Measurements from ENCODE around the gene HPS5.

The HPS5 gene

GRCh38 chr11:18312012-18312411 lies 9.9 kb downstream of the HPS5 start:
- H4K20me1 ChIP-seq (ENCODE audit: insufficient read depth, low read length, poor library complexity, severe bottlenecking): no peaks in the 10 kb centered on the region
- H3K36me3 ChIP-seq (ENCODE audit: insufficient read depth, low read length): peaks cover 33% of the 10 kb centered on the region; the same call in 1 of the 2 replicates
- H3K79me2 ChIP-seq (ENCODE audit: insufficient read depth, low read length): peaks cover 12% of the 10 kb centered on the region; the same call in 1 of the 2 replicates
- H3K9me2 ChIP-seq (replicated peaks; ENCODE audit: low read depth, low read length): no peaks in the 10 kb centered on the region
- no peak overlapping the region for H3K4me3 ChIP-seq (ENCODE audit: low read length, poor library complexity, severe bottlenecking)
- H3K4me2 ChIP-seq (ENCODE audit: low read depth, low read length, poor library complexity, severe bottlenecking): no peak overlapping the region
- no peaks in the 10 kb centered on the region for H3F3A ChIP-seq (ENCODE audit: low read depth)
- no peaks in the 10 kb centered on the region for H3K27me3 ChIP-seq (ENCODE audit: insufficient read depth, low read length, poor library complexity, severe bottlenecking)
- no peaks in the 10 kb centered on the region for H3K9me3 ChIP-seq (ENCODE audit: insufficient read depth, low read depth, low read length)
- no peaks in the 10 kb centered on the region for H3K4me1 ChIP-seq (ENCODE audit: insufficient read depth, low read length, poor library complexity, severe bottlenecking)
- no peak overlapping the region for H3K9ac ChIP-seq (ENCODE audit: low read depth, low read length, poor library complexity, severe bottlenecking)
- no peak for TF ChIP-seq CTCF (conservative IDR thresholded peaks at IDR 0.05; ENCODE audit: low read length)
- no peak for TF ChIP-seq EZH2phosphoT487 (IDR thresholded peaks at IDR 0.05; ENCODE audit: borderline replicate concordance)
- H2AFZ ChIP-seq (ENCODE audit: low read length): no peak overlapping the region

DNA sequence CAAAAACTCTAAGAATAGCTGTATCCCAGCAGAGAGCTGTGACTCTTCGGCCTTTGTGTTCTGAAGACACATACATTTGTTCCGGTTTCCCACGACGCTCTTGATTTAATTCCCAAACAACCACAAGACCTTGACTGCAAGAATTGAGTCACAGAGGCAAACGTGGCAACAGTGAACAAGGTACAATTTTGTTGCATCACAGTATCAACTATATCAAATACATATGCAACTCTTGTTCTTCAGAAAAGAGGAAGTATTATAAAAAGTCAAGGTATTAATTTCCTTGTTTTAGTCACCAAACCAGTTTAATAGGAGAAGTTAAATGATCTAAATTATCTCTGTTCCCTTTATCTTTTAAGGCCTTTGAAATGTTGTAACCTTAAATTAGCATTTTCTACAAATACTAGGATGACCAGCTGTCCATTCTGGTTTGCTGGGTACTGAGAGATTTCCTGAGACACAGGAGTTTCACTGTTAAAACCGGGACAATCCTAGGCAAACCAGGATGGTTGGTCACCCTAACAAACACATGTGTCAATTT lies 11.1 kb downstream of the HPS5 start:
- H3K4me1 ChIP-seq (ENCODE audit: insufficient read depth, low read length, poor library complexity, severe bottlenecking): no peaks in the 10 kb centered on the region
- TF ChIP-seq CTCF (conservative IDR thresholded peaks at IDR 0.05; ENCODE audit: low read length): no peak
- no peak for TF ChIP-seq EZH2phosphoT487 (IDR thresholded peaks at IDR 0.05; ENCODE audit: borderline replicate concordance)
- no peaks in the 10 kb centered on the region for H3F3A ChIP-seq (ENCODE audit: low read depth)
- no peaks in the 10 kb centered on the region for H4K20me1 ChIP-seq (ENCODE audit: insufficient read depth, low read length, poor library complexity, severe bottlenecking)
- H3K9me2 ChIP-seq (replicated peaks; ENCODE audit: low read depth, low read length): no peaks in the 10 kb centered on the region
- H2AFZ ChIP-seq (ENCODE audit: low read length): no peak overlapping the region
- peaks cover 41% of the 10 kb centered on the region; the same call in 1 of the 2 replicates for H3K36me3 ChIP-seq (ENCODE audit: insufficient read depth, low read length)
- H3K27me3 ChIP-seq (ENCODE audit: insufficient read depth, low read length, poor library complexity, severe bottlenecking): no peaks in the 10 kb centered on the region
- H3K9ac ChIP-seq (ENCODE audit: low read depth, low read length, poor library complexity, severe bottlenecking): no peak overlapping the region
- H3K79me2 ChIP-seq (ENCODE audit: insufficient read depth, low read length): peaks cover 4% of the 10 kb centered on the region; the same call in 1 of the 2 replicates
- H3K4me2 ChIP-seq (ENCODE audit: low read depth, low read length, poor library complexity, severe bottlenecking): no peak overlapping the region
- H3K4me3 ChIP-seq (ENCODE audit: low read length, poor library complexity, severe bottlenecking): no peak overlapping the region
- H3K9me3 ChIP-seq (ENCODE audit: insufficient read depth, low read depth, low read length): no peaks in the 10 kb centered on the region

DNA sequence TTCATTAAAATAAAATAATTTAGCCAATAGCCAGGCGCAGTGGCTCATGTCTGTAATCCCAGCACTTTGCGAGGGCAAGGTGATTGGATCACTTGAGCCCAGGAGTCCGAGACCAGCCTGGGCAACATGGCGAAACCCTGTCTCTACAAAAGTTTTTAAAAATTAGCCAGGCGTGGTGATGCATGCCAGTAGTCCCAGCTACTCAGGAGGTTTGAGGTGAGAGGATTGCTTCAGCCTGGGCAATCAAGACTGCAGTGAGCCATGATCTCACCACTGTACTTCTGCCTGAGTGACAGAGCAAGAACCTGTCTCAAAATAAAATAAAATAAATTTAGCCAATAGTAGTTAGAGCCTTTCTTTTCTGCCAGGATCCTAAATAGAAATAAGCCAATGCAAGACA lies 12.2 kb downstream of the HPS5 start:
- H3K27me3 ChIP-seq (ENCODE audit: insufficient read depth, low read length, poor library complexity, severe bottlenecking): no peaks in the 10 kb centered on the region
- peaks cover 51% of the 10 kb centered on the region; the same call in 1 of the 2 replicates for H3K36me3 ChIP-seq (ENCODE audit: insufficient read depth, low read length)
- no peaks in the 10 kb centered on the region for H3K9me3 ChIP-seq (ENCODE audit: insufficient read depth, low read depth, low read length)
- H3K4me3 ChIP-seq (ENCODE audit: low read length, poor library complexity, severe bottlenecking): no peak overlapping the region
- no peaks in the 10 kb centered on the region for H4K20me1 ChIP-seq (ENCODE audit: insufficient read depth, low read length, poor library complexity, severe bottlenecking)
- H3F3A ChIP-seq (ENCODE audit: low read depth): no peaks in the 10 kb centered on the region
- H3K4me1 ChIP-seq (ENCODE audit: insufficient read depth, low read length, poor library complexity, severe bottlenecking): no peaks in the 10 kb centered on the region
- H3K79me2 ChIP-seq (ENCODE audit: insufficient read depth, low read length): no peaks in the 10 kb centered on the region
- no peaks in the 10 kb centered on the region for H3K9me2 ChIP-seq (replicated peaks; ENCODE audit: low read depth, low read length)
- no peak overlapping the region for H2AFZ ChIP-seq (ENCODE audit: low read length)
- TF ChIP-seq EZH2phosphoT487 (IDR thresholded peaks at IDR 0.05; ENCODE audit: borderline replicate concordance) (no peak), CTCF (conservative IDR thresholded peaks at IDR 0.05; ENCODE audit: low read length) (no peak)
- no peak overlapping the region for H3K9ac ChIP-seq (ENCODE audit: low read depth, low read length, poor library complexity, severe bottlenecking)
- no peak overlapping the region for H3K4me2 ChIP-seq (ENCODE audit: low read depth, low read length, poor library complexity, severe bottlenecking)
